K562 (cell line): Measurements from ENCODE around the gene MADCAM1. TPM values are rescaled to one million over a fixed set of nuclear protein-coding genes. Genes with fewer than 3 reads are reported as not detected.

ENCODE experiments used
- ATF2 ChIP-seq: sonication (generic); formaldehyde crosslinking; IDR thresholded peaks from 2 replicates; pipeline ENCODE4 v1.8.1; 2022; ENCODE audit warnings: missing genetic modification reagents
- BDP1 ChIP-seq: IDR thresholded peaks from 3 replicates; pipeline ENCODE4 v1.6.1; 2011; ENCODE audit not compliant: insufficient read length, insufficient read depth
- CBX1 ChIP-seq: sonication (generic); IDR thresholded peaks from 2 replicates; pipeline ENCODE4 v1.6.1; 2016; ENCODE audit warnings: antibody characterized with exemption, low read depth, mild to moderate bottlenecking
- DPF2 ChIP-seq: fragments of 450-650 bp; IDR thresholded peaks from 2 replicates; pipeline ENCODE4 v1.6.1; 2016
- EZH2 ChIP-seq: IDR thresholded peaks from 2 replicates; pipeline ENCODE4 v1.6.1; 2012; ENCODE audit warnings: low read depth, mild to moderate bottlenecking, inconsistent platforms, low read length, borderline replicate concordance
- FOXM1 ChIP-seq, 2 experiments: fragments of 450-650 bp in 1 of 2; sonication (generic) in 1 of 2; formaldehyde crosslinking in 1 of 2; IDR thresholded peaks; 2 replicates each; pipeline versions ENCODE4 v1.6.1 to v1.9.0; 2017 to 2022; ENCODE audit warnings: low read depth in 2 of 2, mild to moderate bottlenecking in 2 of 2, missing genetic modification reagents in 1 of 2, moderate library complexity in 1 of 2
- HEY1 ChIP-seq: fragments of 250-450 bp; sonication (Bioruptor Pico); IDR thresholded peaks from 2 replicates; pipeline ENCODE4 v1.5.0; 2020; ENCODE audit warnings: mild to moderate bottlenecking, moderate library complexity, borderline replicate concordance
- JUNB ChIP-seq: fragments of 450-650 bp; formaldehyde crosslinking; conservative IDR thresholded peaks from 2 replicates; pipeline ENCODE4 v1.4.0; 2020; ENCODE audit warnings: mild to moderate bottlenecking
- KDM4B ChIP-seq, 2 experiments: fragments of 450-650 bp in 1 of 2; sonication (generic) in 1 of 2; IDR thresholded peaks; 2 replicates each; pipeline ENCODE4 v1.6.1; 2016 to 2017; ENCODE audit warnings: borderline replicate concordance in 2 of 2, antibody characterized with exemption in 1 of 2, low read depth in 1 of 2, mild to moderate bottlenecking in 1 of 2
- MAFK ChIP-seq: IDR thresholded peaks from 2 replicates; pipeline ENCODE4 v1.6.1; 2011; ENCODE audit warnings: low read length, improper control_type of control experiment
- MTA2 ChIP-seq: fragments of 450-650 bp; IDR thresholded peaks from 2 replicates; pipeline ENCODE4 v1.6.1; 2016; ENCODE audit warnings: low read depth
- PCBP2 ChIP-seq: fragments of 200-400 bp; formaldehyde crosslinking; IDR thresholded peaks from 2 replicates; pipeline ENCODE4 v1.6.1; 2018; ENCODE audit warnings: low read length, low read depth, mild to moderate bottlenecking, moderate library complexity; ENCODE audit not compliant: poor library complexity, severe bottlenecking
- PHTF2 ChIP-seq: fragments of 250-450 bp; sonication (Bioruptor Pico); IDR thresholded peaks from 2 replicates; pipeline ENCODE4 v1.5.0; 2021; ENCODE audit warnings: mild to moderate bottlenecking
- TCF7 ChIP-seq: sonication (generic); IDR thresholded peaks from 2 replicates; pipeline ENCODE4 v1.6.1; 2016; ENCODE audit warnings: antibody characterized with exemption, borderline replicate concordance
- THAP7 ChIP-seq: fragments of 250-450 bp; sonication (Bioruptor Pico); IDR thresholded peaks from 2 replicates; pipeline ENCODE4 v1.5.0; 2021
- THRAP3 ChIP-seq: fragments of 450-650 bp; IDR thresholded peaks from 2 replicates; pipeline ENCODE4 v1.6.1; 2016; ENCODE audit warnings: mild to moderate bottlenecking, inconsistent platforms, borderline replicate concordance
- ZMIZ1 ChIP-seq, 2 experiments: fragments of 150-350 bp in 1 of 2; IDR thresholded peaks; 2 replicates each; pipeline ENCODE4 v1.6.1; 2012 to 2016; ENCODE audit warnings: low read depth in 2 of 2, low read length in 2 of 2, mild to moderate bottlenecking in 1 of 2, moderate library complexity in 1 of 2
- ZNF197 ChIP-seq: fragments of 200-800 bp; sonication (Bioruptor generic); IDR thresholded peaks from 2 replicates; pipeline ENCODE4 v1.6.1; 2016; ENCODE audit warnings: low read depth, missing genetic modification characterization, missing compliant biosample characterization
- ZNF592 ChIP-seq: fragments of 450-650 bp; IDR thresholded peaks from 2 replicates; pipeline ENCODE4 v1.6.1; 2017; ENCODE audit warnings: antibody characterized with exemption, mild to moderate bottlenecking
- polyA plus RNA-seq, 8 experiments: library from polyadenylated mRNA; depleted of rRNA in 4 of 8; stranded (reverse) in 5 of 8; unstranded in 3 of 8; fragments of >200 nt; fragmentation: Nextera tagmentation in 2 of 8; fragmentation: Illumina TruSeq in 1 of 8; extraction: Ambion mirVana in 2 of 8; extraction: Trizol in 1 of 8; gene quantifications; 2 replicates each; pipeline versions ENCODE4 v1.2.1 to v1.2.3, GENCODE V29; 2011 to 2014; ENCODE audit warnings: inconsistent platforms in 1 of 8, missing spikeins in 1 of 8
- total RNA-seq, 7 experiments: library from RNA; depleted of rRNA in 6 of 7; stranded (reverse); fragments of >200 nt in 6 of 7; fragmentation: Illumina TruSeq in 2 of 7; extraction: Trizol in 2 of 7; gene quantifications; 2 replicates each; pipeline versions ENCODE4 v1.2.1 to v1.2.3, GENCODE V29; 2011 to 2021; ENCODE audit warnings: low replicate concordance in 1 of 7

The MADCAM1 gene
- total and polyA plus RNA-seq, 9 of the 15 experiments (the other 6 are each of a cell fraction or from before 2014, with no cell fraction given): 0.09 to 0.36 (median 0.09) TPM; not detected in 6

GRCh38 chr19:510606-511100 lies 14.4 kb downstream of the MADCAM1 start (continued):
- TF ChIP-seq FOXM1 (IDR thresholded peaks at IDR 0.05; ENCODE audit: low read depth): no peak
- TF ChIP-seq FOXM1 (CRISPR knock-in tag; IDR thresholded peaks at IDR 0.05; ENCODE audit: low read depth): no peak
- TF ChIP-seq PHTF2 (CRISPR knock-in tag): no peak
- no peak for TF ChIP-seq ATF2
- no peak for TF ChIP-seq MAFK
- peak; percentile 66; the same call in 1 of the 2 replicates for TF ChIP-seq ZNF592
- no peak for TF ChIP-seq THRAP3
- TF ChIP-seq CBX1: peak; percentile 70; the same call in 1 of the 2 replicates
- TF ChIP-seq ZMIZ1 (IDR thresholded peaks at IDR 0.05; ENCODE audit: low read depth in 2 of 2, low read length in 2 of 2): 0 out of 4 replicates have a peak, but pooled peaks of 1 of the 2 experiments have one; percentile 25
- TF ChIP-seq HEY1 (CRISPR knock-in tag): no peak
- no peak for TF ChIP-seq PCBP2
- 0 out of 2 replicates have a peak, but pooled peaks have one; percentile 13 for TF ChIP-seq DPF2
- TF ChIP-seq TCF7: no peak
- TF ChIP-seq KDM4B (IDR thresholded peaks at IDR 0.05; ENCODE audit: borderline replicate concordance in 2 of 2, low read depth in 1 of 2): no peak
- TF ChIP-seq JUNB (CRISPR knock-in tag): no peak
- no peak for TF ChIP-seq ZNF197
- TF ChIP-seq THAP7 (CRISPR knock-in tag): no peak
- no peak for TF ChIP-seq EZH2
- TF ChIP-seq BDP1: no peak
- no peak for TF ChIP-seq MTA2
